Measurements from ENCODE around the gene MAGI3.
"Not testable (repeated sequence)": the region's sequence is repeated elsewhere in the genome, so short reads cannot be mapped to it uniquely, and the experiment has no call there.

MAGI3 gene

DNA sequence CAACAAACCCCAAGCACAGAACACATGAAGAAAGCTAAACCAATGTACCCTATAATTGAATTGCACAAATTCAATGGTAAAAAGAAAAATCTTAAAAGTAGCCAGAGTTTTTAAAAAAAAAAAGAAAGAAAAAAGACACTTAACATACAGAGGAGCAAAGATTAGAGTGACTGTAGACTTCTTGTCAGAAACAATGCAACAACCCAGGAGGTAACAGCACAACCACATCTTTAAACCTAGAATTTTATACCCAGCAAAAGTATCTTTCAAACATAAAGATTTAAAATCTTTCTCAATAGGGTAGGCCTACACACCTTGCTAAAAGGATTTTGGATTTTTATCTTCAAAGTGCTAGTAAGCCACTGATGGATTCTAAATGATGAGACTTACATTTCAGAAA lies 304.6 kb downstream of the MAGI3 start:
- no peak for DNase-seq (ENCODE audit: low read depth)

DNA sequence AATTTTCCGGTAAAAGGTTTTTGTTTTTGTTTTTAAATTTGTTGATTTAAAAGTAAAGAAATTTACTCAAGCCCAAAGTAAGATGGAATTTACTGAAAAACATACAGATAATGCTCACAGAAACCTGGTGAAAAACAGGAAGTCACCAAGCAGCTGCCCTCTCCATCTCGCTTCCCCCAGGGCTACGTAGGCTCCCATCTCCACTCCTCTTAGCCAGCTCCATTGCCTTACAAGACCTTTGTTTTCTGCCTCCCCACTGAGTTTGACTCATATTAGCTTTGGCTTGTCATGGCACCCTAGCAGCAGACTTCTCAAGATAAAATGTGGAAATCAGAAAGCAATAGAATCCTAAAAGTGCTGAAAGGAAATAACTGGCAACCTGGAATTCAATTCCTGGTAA lies 311.1 kb downstream of the MAGI3 start:
- DNase-seq (ENCODE audit: low read depth) = no peak

DNA sequence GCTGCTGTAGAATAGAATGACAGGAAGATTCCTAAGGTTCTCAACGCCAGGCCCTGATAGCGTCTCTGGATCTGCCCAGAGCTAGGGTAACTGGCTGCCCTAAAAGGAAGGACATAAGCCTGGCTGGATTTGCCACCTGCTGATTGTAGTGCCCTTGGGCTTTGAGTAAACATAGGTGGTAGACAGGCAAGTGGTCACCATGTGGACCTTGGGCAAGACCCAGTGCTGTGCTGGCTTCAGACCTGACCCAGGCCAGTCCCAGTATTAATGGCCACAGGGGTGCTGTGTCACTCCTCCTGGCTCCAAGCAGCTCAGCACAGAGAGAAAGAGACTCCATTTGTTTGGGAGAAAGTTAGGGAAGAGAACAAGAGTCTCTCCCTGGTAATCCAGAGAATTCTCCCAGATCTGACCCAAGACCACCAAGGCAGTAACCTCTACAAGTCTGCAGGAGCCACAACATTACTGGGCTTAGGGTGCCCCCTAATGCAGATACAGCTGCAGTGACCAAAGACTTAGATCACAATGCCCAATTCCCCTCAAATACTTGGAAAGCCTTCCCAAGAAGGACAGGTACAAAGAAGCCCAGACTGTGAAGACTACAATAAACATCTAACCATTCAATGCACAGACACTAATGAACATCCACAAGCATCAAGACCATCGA lies 324.4 kb downstream of the MAGI3 start:
- DNase-seq (ENCODE audit: low read depth) = no peak

DNA sequence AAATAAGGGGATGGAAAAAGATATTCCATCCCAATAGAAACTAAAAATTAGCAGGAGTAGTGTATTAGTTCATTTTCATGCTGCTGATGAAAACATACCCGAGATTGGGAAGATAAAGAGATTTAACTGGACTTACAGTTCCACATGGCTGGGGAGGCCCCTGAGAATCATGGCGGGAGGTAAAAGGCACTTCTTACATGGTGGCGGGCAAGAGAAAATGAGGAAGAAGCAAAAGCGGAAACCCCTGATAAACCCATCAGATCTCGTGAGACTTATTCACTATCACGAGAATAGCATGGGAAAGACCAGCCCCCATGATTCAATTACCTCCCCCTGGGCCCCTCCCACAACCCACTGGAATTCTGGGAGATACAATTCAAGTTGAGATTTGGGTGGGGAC lies 327.2 kb downstream of the MAGI3 start:
- not testable (repeated sequence) for DNase-seq (ENCODE audit: low read depth)

DNA sequence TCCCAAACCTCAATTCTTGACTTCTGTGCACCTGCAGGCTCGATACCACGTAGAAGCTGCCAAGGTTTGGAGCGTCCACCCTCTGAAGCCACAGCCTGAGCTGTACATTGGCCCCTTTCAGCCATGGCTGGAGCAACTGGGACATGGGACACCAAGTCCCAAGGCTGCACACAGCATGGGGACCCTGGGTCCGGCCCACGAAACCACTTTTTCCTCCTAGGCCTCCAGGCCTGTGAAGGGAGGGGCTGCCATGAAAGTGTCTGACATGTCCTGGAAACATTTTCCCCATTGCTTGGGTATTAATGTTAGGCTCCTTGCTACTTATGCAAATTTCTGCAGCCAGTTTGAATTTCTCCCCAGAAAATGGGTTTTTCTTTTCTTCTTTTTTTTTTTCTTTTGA lies 328.3 kb downstream of the MAGI3 start:
- not testable (repeated sequence) for DNase-seq (ENCODE audit: low read depth)

DNA sequence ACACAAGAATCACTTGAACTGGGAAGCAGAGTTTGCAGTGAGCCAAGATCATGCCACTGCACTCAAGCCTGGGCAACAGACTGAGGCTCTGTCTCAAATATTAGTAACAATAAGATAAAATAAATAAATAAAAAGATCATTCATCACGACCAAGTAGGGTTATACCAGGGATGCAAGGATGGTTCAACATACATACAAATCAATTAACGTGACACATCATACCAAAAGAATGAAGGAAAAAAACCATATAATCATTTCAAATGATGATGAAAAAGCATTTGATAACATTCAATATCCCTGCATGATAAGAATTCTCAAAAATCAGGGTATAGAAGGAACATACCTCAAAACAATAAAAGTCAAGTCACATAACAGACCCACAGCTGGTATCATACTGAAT lies 330.7 kb downstream of the MAGI3 start:
- no peak for DNase-seq (ENCODE audit: low read depth)

DNA sequence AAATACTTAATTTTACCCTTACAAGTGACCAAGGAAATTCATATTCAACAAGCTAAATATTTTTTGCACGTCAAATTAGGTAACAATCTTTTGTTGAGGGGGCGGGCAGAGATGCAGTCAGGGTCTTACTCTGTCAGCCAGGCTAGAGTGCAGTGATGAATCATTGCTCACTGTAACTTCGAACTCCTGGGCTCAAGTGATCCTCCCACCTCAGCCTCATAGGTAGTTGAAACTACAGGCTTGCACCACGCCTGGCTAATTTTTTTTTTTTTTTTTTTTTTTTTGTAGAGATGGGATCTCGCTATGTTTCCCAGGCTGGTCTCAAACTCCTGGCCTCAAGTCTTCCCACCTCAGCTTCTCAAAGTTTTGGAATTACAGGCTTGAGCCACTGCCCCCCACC lies 342.5 kb downstream of the MAGI3 start:
- DNase-seq (ENCODE audit: low read depth) = no peak

DNA sequence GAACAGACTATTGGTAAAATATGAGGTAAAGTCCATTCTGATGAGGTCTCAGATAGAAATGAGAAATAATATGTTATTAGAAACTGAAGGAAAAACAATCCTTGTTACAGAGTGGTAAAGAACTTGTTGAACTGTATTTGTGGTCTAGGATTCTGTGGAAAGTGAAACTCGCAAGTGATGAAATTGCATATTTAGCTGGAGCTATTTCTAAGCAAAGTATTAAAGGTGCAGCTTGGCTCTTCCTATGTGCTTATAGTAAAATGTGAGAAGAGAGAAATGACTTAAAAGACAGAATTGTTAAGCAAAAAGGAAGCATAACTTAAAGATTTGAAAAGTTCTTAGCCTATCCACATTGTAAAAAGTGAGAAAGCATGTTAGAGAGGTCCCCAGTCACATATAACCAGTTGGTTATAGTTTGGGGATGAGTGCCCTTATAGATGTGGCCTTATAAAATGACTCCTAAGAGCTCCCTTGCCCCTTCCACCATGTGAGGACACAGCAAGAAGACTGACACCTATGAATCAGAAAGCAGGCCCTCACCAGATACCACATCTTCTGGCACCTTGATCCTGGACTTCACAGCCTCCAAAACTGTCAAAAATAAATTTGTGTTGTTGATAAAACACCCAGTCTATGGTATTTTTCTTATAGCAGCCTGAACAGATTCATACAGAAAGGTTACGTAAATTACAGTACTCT lies 344.2 kb downstream of the MAGI3 start:
- DNase-seq (ENCODE audit: low read depth) = no peak
